Mucosa of descending colon (tissue), 3 donors: ENCODE measurements around the gene TRAM2. TPM values are rescaled to one million over a fixed set of nuclear protein-coding genes. Genes with fewer than 3 reads are reported as not detected.

ENCODE experiments used
- ATAC-seq: fragments of 200-7000 bp; cut with Tn5 transposase; one replicate; pipeline ENCODE4 v1.9.1; 2020; ENCODE audit warnings: mild to moderate bottlenecking, moderate library complexity
- DNase-seq, 3 donors: peaks; one replicate each; pipeline ENCODE4 v3.0.0-alpha.2; 2020
- H3K36me3 ChIP-seq: fragments of 200-600 bp; one replicate; pipeline ENCODE4 v1.8.0; 2021; ENCODE audit warnings: low read depth, mild to moderate bottlenecking
- H3K4me1 ChIP-seq: fragments of 200-600 bp; one replicate; pipeline ENCODE4 v1.8.0; 2021; ENCODE audit warnings: low read depth, mild to moderate bottlenecking
- H3K4me3 ChIP-seq: fragments of 200-600 bp; one replicate; pipeline ENCODE4 v1.8.0; 2021; ENCODE audit warnings: mild to moderate bottlenecking
- H3K9me3 ChIP-seq: fragments of 200-600 bp; one replicate; pipeline ENCODE4 v1.8.0; 2021; ENCODE audit warnings: mild to moderate bottlenecking
- CTCF ChIP-seq: fragments of 200-600 bp; IDR thresholded peaks from one replicate; pipeline ENCODE4 v1.8.0; 2022; ENCODE audit warnings: antibody characterized with exemption, mild to moderate bottlenecking
- intact Hi-C, 2 donors: fragments of 100-400 bp; cut with DNase I in 1 of 2; cut with micrococcal nuclease in 1 of 2; formaldehyde crosslinking; loops; one replicate each; pipeline versions ENCODE4 v1.11.0 to v1.11.1; 2022; cut with DNase I, micrococcal nuclease
- total RNA-seq, 3 donors: library from RNA; stranded (reverse); fragmentation: NEBNext Ultra II Directional in 2 of 3; extraction: Animal tissue kit (Norgen Biotek cat#: 25700) in 2 of 3; gene quantifications; one replicate each; pipeline versions ENCODE4 v1.2.1 to v1.2.4, GENCODE V29; 2021 to 2023
- donor health status: DM: no; HTN: no; CAD: no; lungs with moderate emphysema.
- donor health status: DM: no; HTN: no; CAD: no.
- donor health status: DM: no; HTN: yes; CAD: no.

Gene TRAM2
- total RNA-seq, 3 donors from 2014 or later = 20.3 to 25.0 (median 24.1) TPM

- Histone ChIP-seq H3K4me3 (no peak overlapping the region), H3K4me1 (peaks cover 22% of the 10 kb centered on the region), H3K9me3 (no peaks in the 10 kb centered on the region), H3K36me3 (peaks cover 3% of the 10 kb centered on the region)
- ATAC-seq (no peak), DNase-seq (no peak)
- intact Hi-C loops = no loop called here
- TF ChIP-seq CTCF = no peak
These were observed 69.2 kb downstream of the TRAM2 start for GRCh38 chr6:52507557-52508260.

GRCh38 chr6:52506476-52506875 is 70.4 kb downstream of the TRAM2 start:
- no peaks in the 10 kb centered on the region for H3K9me3 ChIP-seq
- no peak for TF ChIP-seq CTCF
- H3K4me3 ChIP-seq = no peak overlapping the region
- DNase-seq = no peak
- peaks cover 3% of the 10 kb centered on the region for H3K36me3 ChIP-seq
- H3K4me1 ChIP-seq = peaks cover 22% of the 10 kb centered on the region
- intact Hi-C loops = no loop called here
- no peak for ATAC-seq

GRCh38 chr6:52505726-52506409 is 71.0 kb downstream of the TRAM2 start:
- Histone ChIP-seq H3K4me3 (no peak overlapping the region), H3K4me1 (peaks cover 22% of the 10 kb centered on the region), H3K36me3 (peaks cover 3% of the 10 kb centered on the region), H3K9me3 (no peaks in the 10 kb centered on the region)
- DNase-seq = no peak
- intact Hi-C loops = no loop called here
- TF ChIP-seq CTCF = no peak
- ATAC-seq = no peak

- ATAC-seq (peak; percentile 6), DNase-seq (no peak)
- H3K4me3 ChIP-seq = no peak overlapping the region
- peaks cover 22% of the 10 kb centered on the region for H3K4me1 ChIP-seq
- H3K36me3 ChIP-seq = peaks cover 3% of the 10 kb centered on the region
- no peak for TF ChIP-seq CTCF
- H3K9me3 ChIP-seq = no peaks in the 10 kb centered on the region
- intact Hi-C loops = no loop called here
These were observed 72.1 kb downstream of the TRAM2 start for GRCh38 chr6:52504782-52505136.

GRCh38 chr6:52503851-52504781 is 72.7 kb downstream of the TRAM2 start:
- ATAC-seq (peak; percentile 93), DNase-seq (peak; percentile 98)
- Histone ChIP-seq H3K9me3 (no peaks in the 10 kb centered on the region), H3K36me3 (peaks cover 3% of the 10 kb centered on the region), H3K4me3 (no peak overlapping the region), H3K4me1 (peaks cover 22% of the 10 kb centered on the region)
- intact Hi-C loops = no loop called here
- peak; percentile 9 for TF ChIP-seq CTCF
